ENCODE data around the gene MEGF11.

DNA sequence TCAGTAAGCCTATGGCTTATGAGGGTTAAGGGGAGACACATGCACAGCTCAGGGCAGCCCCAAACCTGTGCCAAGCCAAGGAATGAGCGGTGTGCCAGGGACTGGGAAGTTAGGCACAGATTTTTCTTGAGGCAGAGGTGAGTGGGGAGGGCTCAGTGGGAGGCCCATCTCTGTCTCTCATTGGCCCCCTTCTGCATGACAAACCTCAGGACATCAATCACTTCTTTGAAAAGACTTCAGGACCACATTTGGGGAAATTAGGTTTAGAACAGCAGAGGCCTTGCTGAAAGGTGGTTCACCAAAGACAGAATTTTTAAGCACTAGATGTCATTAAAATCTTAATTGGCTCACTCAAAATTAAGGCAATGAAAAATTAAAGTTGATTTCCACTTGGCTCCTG is 327.1 kb downstream of the MEGF11 start:
- TF ChIP-seq, protein P1, sequence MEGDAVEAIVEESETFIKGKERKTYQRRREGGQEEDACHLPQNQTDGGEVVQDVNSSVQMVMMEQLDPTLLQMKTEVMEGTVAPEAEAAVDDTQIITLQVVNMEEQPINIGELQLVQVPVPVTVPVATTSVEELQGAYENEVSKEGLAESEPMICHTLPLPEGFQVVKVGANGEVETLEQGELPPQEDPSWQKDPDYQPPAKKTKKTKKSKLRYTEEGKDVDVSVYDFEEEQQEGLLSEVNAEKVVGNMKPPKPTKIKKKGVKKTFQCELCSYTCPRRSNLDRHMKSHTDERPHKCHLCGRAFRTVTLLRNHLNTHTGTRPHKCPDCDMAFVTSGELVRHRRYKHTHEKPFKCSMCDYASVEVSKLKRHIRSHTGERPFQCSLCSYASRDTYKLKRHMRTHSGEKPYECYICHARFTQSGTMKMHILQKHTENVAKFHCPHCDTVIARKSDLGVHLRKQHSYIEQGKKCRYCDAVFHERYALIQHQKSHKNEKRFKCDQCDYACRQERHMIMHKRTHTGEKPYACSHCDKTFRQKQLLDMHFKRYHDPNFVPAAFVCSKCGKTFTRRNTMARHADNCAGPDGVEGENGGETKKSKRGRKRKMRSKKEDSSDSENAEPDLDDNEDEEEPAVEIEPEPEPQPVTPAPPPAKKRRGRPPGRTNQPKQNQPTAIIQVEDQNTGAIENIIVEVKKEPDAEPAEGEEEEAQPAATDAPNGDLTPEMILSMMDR (conservative IDR thresholded peaks at IDR 0.05): no peak
- no peak for TF ChIP-seq EZH2 (IDR thresholded peaks at IDR 0.05; ENCODE audit: low read depth)
